Keratinocyte (primary cell): ENCODE results near the gene CCDC32. TPM values are rescaled to one million over a fixed set of nuclear protein-coding genes. Genes with fewer than 3 reads are reported as not detected.

ENCODE experiments used
- DNase-seq: peaks from one replicate; pipeline ENCODE4 v3.0.0-alpha.2; 2011; ENCODE audit warnings: low read depth, missing footprints, low spot score
- FAIRE-seq: peaks from 2 replicates; lab custom pipeline; 2011; peaks lifted over from hg19 to GRCh38; lab: Jason Lieb, UNC
- H2AFZ ChIP-seq: 2 replicates; pipeline ENCODE4 v1.6.0; 2012; ENCODE audit warnings: low read length, control low read depth, inconsistent platforms; ENCODE audit not compliant: control insufficient read depth
- H3K27ac ChIP-seq: 2 replicates; pipeline ENCODE4 v1.5.1; 2011; ENCODE audit warnings: low read length; ENCODE audit not compliant: control insufficient read depth, insufficient read depth
- H3K27me3 ChIP-seq: 3 replicates; pipeline ENCODE4 v1.6.0; 2011; ENCODE audit warnings: low read length; ENCODE audit not compliant: control insufficient read depth, insufficient read depth; ENCODE audit errors: extremely low read depth
- H3K36me3 ChIP-seq, 2 experiments: 2 replicates in 1 of 2; 3 replicates in 1 of 2; pipeline ENCODE4 v1.5.1; 2011; ENCODE audit warnings: low read length in 2 of 2, mild to moderate bottlenecking in 1 of 2; ENCODE audit not compliant: control insufficient read depth in 2 of 2, insufficient read depth in 2 of 2; ENCODE audit errors: extremely low read depth in 1 of 2
- H3K4me1 ChIP-seq: 3 replicates; pipeline ENCODE4 v1.5.1; 2011; ENCODE audit warnings: low read length; ENCODE audit not compliant: control insufficient read depth, insufficient read depth; ENCODE audit errors: extremely low read depth
- H3K4me2 ChIP-seq: 3 replicates; pipeline ENCODE4 v1.6.0; 2011; ENCODE audit warnings: low read depth, low read length; ENCODE audit not compliant: control insufficient read depth, insufficient read depth; ENCODE audit errors: extremely low read depth
- H3K4me3 ChIP-seq, 3 experiments: fragments of 200-600 bp in 1 of 3; sonication (generic) in 1 of 3; 2 replicates in 2 of 3; 3 replicates in 1 of 3; pipeline ENCODE4 v1.5.1; 2011 to 2016; ENCODE audit warnings: low read length in 3 of 3, mild to moderate bottlenecking in 3 of 3, control low read depth in 2 of 3, inconsistent platforms in 1 of 3, low read depth in 1 of 3, mixed read lengths in 1 of 3, mixed run types in 1 of 3, moderate library complexity in 1 of 3; ENCODE audit not compliant: control insufficient read depth in 2 of 3, insufficient read depth in 2 of 3; ENCODE audit errors: extremely low read depth in 1 of 3
- H3K79me2 ChIP-seq: 2 replicates; pipeline ENCODE4 v1.6.0; 2012; ENCODE audit warnings: low read length; ENCODE audit not compliant: control insufficient read depth, insufficient read depth
- H3K9ac ChIP-seq: 3 replicates; pipeline ENCODE4 v1.6.0; 2011; ENCODE audit warnings: low read length; ENCODE audit not compliant: control insufficient read depth, insufficient read depth; ENCODE audit errors: extremely low read depth
- H3K9me1 ChIP-seq: 3 replicates; pipeline ENCODE4 v1.6.0; 2011; ENCODE audit warnings: low read length; ENCODE audit not compliant: control insufficient read depth, insufficient read depth; ENCODE audit errors: extremely low read depth
- H3K9me3 ChIP-seq: 2 replicates; pipeline ENCODE4 v1.5.1; 2012; ENCODE audit warnings: low read depth, low read length; ENCODE audit not compliant: control insufficient read depth
- H4K20me1 ChIP-seq: 3 replicates; pipeline ENCODE4 v1.6.0; 2011; ENCODE audit warnings: low read length; ENCODE audit not compliant: control insufficient read depth, insufficient read depth; ENCODE audit errors: extremely low read depth
- CTCF ChIP-seq, 3 experiments: IDR thresholded peaks in 1 of 3; conservative IDR thresholded peaks in 1 of 3; optimal IDR thresholded peaks in 1 of 3; 2 replicates in 2 of 3; 3 replicates in 1 of 3; pipeline versions ENCODE3 to v1.5.1; 2011; ENCODE audit warnings: low read length in 3 of 3, mild to moderate bottlenecking in 3 of 3, moderate library complexity in 2 of 3, control low read depth in 1 of 3, inconsistent platforms in 1 of 3; ENCODE audit not compliant: insufficient read depth in 2 of 3; ENCODE audit errors: extremely low read depth in 1 of 3
- EZH2 ChIP-seq: IDR thresholded peaks from one replicate; pipeline ENCODE4 v1.6.1; 2012; ENCODE audit warnings: inconsistent platforms, mild to moderate bottlenecking, low read length, moderate library complexity
- dilution Hi-C: fragments of 300-500 bp; cut with MboI; formaldehyde crosslinking; loops from one replicate; pipeline ENCODE4 v1.7.0; 2020; ENCODE audit warnings: low sequenced_read_pairs; ENCODE audit not compliant: extremely low pct_ligation_motif_present
- polyA plus RNA-seq, 5 experiments: library from polyadenylated mRNA; depleted of rRNA in 3 of 5; stranded (reverse) in 3 of 5; stranded (forward) in 1 of 5; unstranded in 1 of 5; fragments of >200 nt; gene quantifications; 1 replicate in 1 of 5; 2 replicates in 3 of 5; 3 replicates in 1 of 5; pipeline versions ENCODE4 v1.2.1 to v1.2.3, GENCODE V29; 2011 to 2012; ENCODE audit warnings: missing spikeins in 2 of 5, low read depth in 1 of 5, low replicate concordance in 1 of 5

Gene CCDC32
- polyA plus RNA-seq, 1 donor (not counting 4 experiments of a cell fraction or from before 2014, with no cell fraction given) = 18.0 TPM

GRCh38 chr15:40534371-40534770 is 30.5 kb downstream of the CCDC32 start:
- dilution Hi-C loops = no loop called here
- Histone ChIP-seq H3K9ac (no peak overlapping the region), H3K4me1 (no peaks in the 10 kb centered on the region), H3K4me2 (no peak overlapping the region), H3K9me3 (no peaks in the 10 kb centered on the region), H2AFZ (no peak overlapping the region), H3K36me3 (peaks cover 0 to 2% of the 10 kb centered on the region in 2 experiments), H3K27ac (no peak overlapping the region), H3K4me3 (no peak overlapping the region), H3K9me1 (no peaks in the 10 kb centered on the region), H4K20me1 (no peaks in the 10 kb centered on the region), H3K27me3 (no peaks in the 10 kb centered on the region), H3K79me2 (no peaks in the 10 kb centered on the region)
- FAIRE-seq = no peak
- no peak for TF ChIP-seq EZH2
- TF ChIP-seq CTCF (optimal IDR thresholded peaks at IDR 0.05 in 1 of 3, IDR thresholded peaks at IDR 0.05 in 1 of 3, conservative IDR thresholded peaks at IDR 0.05 in 1 of 3; ENCODE audit: extremely low read depth in 1 of 3, insufficient read depth in 2 of 3, low read length in 3 of 3) = no peak
- no peak for DNase-seq

- Histone ChIP-seq H3K9me1 (no peaks in the 10 kb centered on the region), H3K4me2 (no peak overlapping the region), H3K9me3 (no peaks in the 10 kb centered on the region), H3K79me2 (no peaks in the 10 kb centered on the region), H3K4me3 (no peak overlapping the region), H3K4me1 (no peaks in the 10 kb centered on the region), H3K27ac (no peak overlapping the region), H3K27me3 (no peaks in the 10 kb centered on the region), H3K9ac (no peak overlapping the region), H3K36me3 (peaks cover 0 to 2% of the 10 kb centered on the region in 2 experiments), H2AFZ (no peak overlapping the region), H4K20me1 (no peaks in the 10 kb centered on the region)
- no peak for TF ChIP-seq CTCF (optimal IDR thresholded peaks at IDR 0.05 in 1 of 3, IDR thresholded peaks at IDR 0.05 in 1 of 3, conservative IDR thresholded peaks at IDR 0.05 in 1 of 3; ENCODE audit: extremely low read depth in 1 of 3, insufficient read depth in 2 of 3, low read length in 3 of 3)
- no peak for TF ChIP-seq EZH2
- dilution Hi-C loops = no loop called here
- FAIRE-seq (no peak), DNase-seq (no peak)
Measured at GRCh38 chr15:40533763-40534364, 31.0 kb downstream of the CCDC32 start.
